Lung (tissue), 12 donors: ENCODE data around the gene TNKS1BP1. TPM values are rescaled to one million over a fixed set of nuclear protein-coding genes. Genes with fewer than 3 reads are reported as not detected.

Experiments used
- ATAC-seq: fragments of 200-7000 bp; cut with Tn5 transposase; one replicate; pipeline ENCODE4 v1.9.1; 2020; ENCODE audit warnings: moderate number of reproducible peaks; ENCODE audit not compliant: insufficient read depth, low FRiP score
- DNase-seq, 3 donors: peaks; one replicate each; pipeline ENCODE4 v3.0.0-alpha.2; 2013 to 2017
- H3K27ac ChIP-seq, 2 donors: one replicate each; pipeline ENCODE4 v1.5.1; 2013; ENCODE audit warnings: mild to moderate bottlenecking in 2 of 2, moderate library complexity in 2 of 2, control low read depth in 1 of 2, inconsistent platforms in 1 of 2, low read depth in 1 of 2, low read length in 1 of 2
- H3K27me3 ChIP-seq, 3 donors: one replicate each; pipeline ENCODE4 v1.5.1; 2013; ENCODE audit warnings: low read length in 2 of 3; ENCODE audit not compliant: control insufficient read depth in 3 of 3, insufficient read depth in 3 of 3
- H3K36me3 ChIP-seq, 4 donors: one replicate each; pipeline ENCODE4 v1.5.1; 2013; ENCODE audit warnings: low read length in 4 of 4, mild to moderate bottlenecking in 1 of 4, moderate library complexity in 1 of 4; ENCODE audit not compliant: control insufficient read depth in 4 of 4, insufficient read depth in 4 of 4
- H3K4me1 ChIP-seq, 5 donors: one replicate each; pipeline ENCODE4 v1.5.1; 2013; ENCODE audit warnings: low read length in 5 of 5, mild to moderate bottlenecking in 2 of 5, moderate library complexity in 1 of 5; ENCODE audit not compliant: control insufficient read depth in 5 of 5, insufficient read depth in 5 of 5
- H3K4me3 ChIP-seq: one replicate; pipeline ENCODE4 v1.5.1; 2013; ENCODE audit warnings: mild to moderate bottlenecking, control low read depth, moderate library complexity
- H3K9ac ChIP-seq, 2 donors: one replicate each; pipeline ENCODE4 v1.5.1; 2013; ENCODE audit warnings: low read length in 2 of 2, control low read depth in 1 of 2; ENCODE audit not compliant: insufficient read depth in 1 of 2
- H3K9me3 ChIP-seq, 4 donors: one replicate each; pipeline ENCODE4 v1.5.1; 2013; ENCODE audit warnings: low read length in 3 of 4, mild to moderate bottlenecking in 1 of 4, moderate library complexity in 1 of 4; ENCODE audit not compliant: control insufficient read depth in 4 of 4, insufficient read depth in 3 of 4
- CTCF ChIP-seq: IDR thresholded peaks from 2 replicates; pipeline ENCODE4 v1.5.1; 2012; ENCODE audit warnings: mild to moderate bottlenecking; ENCODE audit errors: control extremely low read depth, extremely low read depth
- WGBS, 2 donors: extraction: QIAGEN DNeasy Blood & Tissue Kit; methylation state at CpG; one replicate each; pipeline ENCODE4 v1.1.7; 2013; 5-methylcytosine and 5-hydroxymethylcytosine counted together
- polyA plus RNA-seq, 2 donors: library from polyadenylated mRNA; stranded (reverse); fragments of 200-250 nt; gene quantifications; one replicate each; pipeline ENCODE4 v1.2.1, GENCODE V29; 2013
- total RNA-seq, 2 donors: library from RNA; depleted of rRNA in 1 of 2; stranded (reverse); fragments of >200 nt in 1 of 2; gene quantifications; one replicate each; pipeline ENCODE4 v1.2.1, GENCODE V29; 2014 to 2021
- donor health status: control.
- donor health status: control.
- donor health status: Bipolar disorder and iron deficiency.
- donor health status: healthy.
- donor health status: DM: yes; HTN: yes; CAD: no.

TNKS1BP1 gene
- total and polyA plus RNA-seq, 4 donors = 87.0 to 220 (median 139) TPM

GRCh38 chr11:57251491-57252104, 73.2 kb downstream of the TNKS1BP1 start:
- Histone ChIP-seq H3K9me3 (peaks cover 0 to 2% (median 0%) of the 10 kb centered on the region in 4 donors), H3K27ac (no peak overlapping the region), H3K36me3 (no peaks in the 10 kb centered on the region), H3K9ac (no peak overlapping the region), H3K4me3 (no peak overlapping the region), H3K4me1 (peaks cover 0 to 7% (median 4%) of the 10 kb centered on the region in 5 donors), H3K27me3 (no peaks in the 10 kb centered on the region)
- DNase-seq (peak; percentile 65 to 78 (median 76)), ATAC-seq (peak; percentile 13)
- no peak for TF ChIP-seq CTCF
- 39 to 44% methylated on average over 5 of the region's 5 CpGs for WGBS, 2 donors

GRCh38 chr11:57251037-57251436, 73.7 kb downstream of the TNKS1BP1 start:
- Histone ChIP-seq H3K27me3 (no peaks in the 10 kb centered on the region), H3K4me1 (peaks cover 0 to 7% (median 4%) of the 10 kb centered on the region in 5 donors), H3K9me3 (no peaks in the 10 kb centered on the region), H3K9ac (no peak overlapping the region), H3K4me3 (no peak overlapping the region), H3K36me3 (no peaks in the 10 kb centered on the region), H3K27ac (no peak overlapping the region)
- TF ChIP-seq CTCF = no peak
- 92 to 93% methylated on average over 2 of the region's 2 CpGs for WGBS, 2 donors
- ATAC-seq = no peak
- DNase-seq = no peak

Other genes starting within 250 kb of the TNKS1BP1 start
- 1 to 10 TPM in 1 of 2 donors, under 1 TPM in 1; 0.09 to 2.9 TPM for gene LRRC55, start 143.0 kb downstream of the TNKS1BP1 start, total RNA-seq
- under 1 TPM; 0.02 to 0.09 TPM for gene LRRC55, start 143.0 kb downstream of the TNKS1BP1 start, polyA plus RNA-seq
- gene APLNR, start 87.7 kb downstream of the TNKS1BP1 start, total RNA-seq = 10 to 100 TPM in 1 of 2 donors, 1 to 10 TPM in 1; 8.6 to 93.8 TPM
- gene APLNR, start 87.7 kb downstream of the TNKS1BP1 start, polyA plus RNA-seq = 1 to 10 TPM in 1 of 2 donors, under 1 TPM in 1; 0.39 to 1.3 TPM
- gene SSRP1, start 10.9 kb upstream of the TNKS1BP1 start, total RNA-seq = 10 to 100 TPM; 54.7 to 76.9 TPM
- gene SSRP1, start 10.9 kb upstream of the TNKS1BP1 start, polyA plus RNA-seq = 10 to 100 TPM; 37.1 to 74.4 TPM
- under 1 TPM in 1 of 2 donors, not detected in 1; 0.11 TPM for gene P2RX3, start 13.4 kb upstream of the TNKS1BP1 start, total RNA-seq
- not detected for gene P2RX3, start 13.4 kb upstream of the TNKS1BP1 start, polyA plus RNA-seq
- 1 to 10 TPM in 1 of 2 donors, not detected in 1; 1.4 TPM for gene PRG3, start 56.2 kb upstream of the TNKS1BP1 start, total RNA-seq
- gene PRG3, start 56.2 kb upstream of the TNKS1BP1 start, polyA plus RNA-seq = under 1 TPM in 1 of 2 donors, not detected in 1; 0.63 TPM
- gene PRG2, start 65.7 kb upstream of the TNKS1BP1 start, total RNA-seq = under 1 TPM; 0.68 to 0.71 TPM
- gene PRG2, start 65.7 kb upstream of the TNKS1BP1 start, polyA plus RNA-seq = 1 to 10 TPM in 1 of 2 donors, under 1 TPM in 1; 0.94 to 5.3 TPM
- gene SLC43A3, start 102.2 kb upstream of the TNKS1BP1 start, total RNA-seq = 100 to 1,000 TPM in 1 of 2 donors, 10 to 100 TPM in 1; 23.3 to 148 TPM
- gene SLC43A3, start 102.2 kb upstream of the TNKS1BP1 start, polyA plus RNA-seq = 100 to 1,000 TPM in 1 of 2 donors, 10 to 100 TPM in 1; 61.4 to 155 TPM
- gene RTN4RL2, start 135.6 kb upstream of the TNKS1BP1 start, total RNA-seq = 1 to 10 TPM in 1 of 2 donors, under 1 TPM in 1; 0.31 to 4.8 TPM
- 1 to 10 TPM; 1.5 to 1.8 TPM for gene RTN4RL2, start 135.6 kb upstream of the TNKS1BP1 start, polyA plus RNA-seq
- gene SLC43A1, start 190.8 kb upstream of the TNKS1BP1 start, total RNA-seq = 10 to 100 TPM; 18.5 to 18.7 TPM
- 10 to 100 TPM; 10.3 to 14.8 TPM for gene SLC43A1, start 190.8 kb upstream of the TNKS1BP1 start, polyA plus RNA-seq
- 10 to 100 TPM; 10.4 to 46.5 TPM for gene TIMM10, start 205.8 kb upstream of the TNKS1BP1 start, total RNA-seq
- gene TIMM10, start 205.8 kb upstream of the TNKS1BP1 start, polyA plus RNA-seq = 10 to 100 TPM; 45.1 to 64.7 TPM
- gene SMTNL1, start 212.6 kb upstream of the TNKS1BP1 start, total RNA-seq = not detected
- gene SMTNL1, start 212.6 kb upstream of the TNKS1BP1 start, polyA plus RNA-seq = not detected
- gene UBE2L6, start 242.7 kb upstream of the TNKS1BP1 start, total RNA-seq = 10 to 100 TPM; 38.9 to 97.1 TPM
- gene UBE2L6, start 242.7 kb upstream of the TNKS1BP1 start, polyA plus RNA-seq = 100 to 1,000 TPM in 1 of 2 donors, 10 to 100 TPM in 1; 44.9 to 129 TPM